GM23338 (cell line): Measurements from ENCODE around the gene PYM1. TPM values are rescaled to one million over a fixed set of nuclear protein-coding genes. Genes with fewer than 3 reads are reported as not detected.

Source experiments
- ATAC-seq: fragments of 200-7000 bp; cut with Tn5 transposase; 3 replicates; pipeline ENCODE4 v1.9.1; 2020
- DNase-seq: peaks from one replicate; pipeline ENCODE4 v3.0.0-alpha.2; 2015; ENCODE audit warnings: low spot score
- H2AFZ ChIP-seq: fragments of 200-600 bp; sonication (generic); 2 replicates; pipeline ENCODE4 v1.8.0; 2016; ENCODE audit warnings: antibody characterized with exemption, mild to moderate bottlenecking, moderate library complexity
- H3F3A ChIP-seq: fragments of 200-600 bp; sonication (generic); replicated peaks from 2 replicates; pipeline ENCODE4 v1.8.0; 2017; ENCODE audit warnings: antibody characterized with exemption, mixed run types, low read depth
- H3K27ac ChIP-seq: fragments of 200-600 bp; sonication (generic); 2 replicates; pipeline ENCODE4 v1.6.1; 2016; ENCODE audit warnings: low read depth
- H3K27me3 ChIP-seq: fragments of 200-600 bp; sonication (generic); 2 replicates; pipeline ENCODE4 v1.8.0; 2016; ENCODE audit warnings: mild to moderate bottlenecking, mixed run types, moderate library complexity; ENCODE audit not compliant: insufficient read depth
- H3K36me3 ChIP-seq: fragments of 200-600 bp; sonication (generic); 2 replicates; pipeline ENCODE4 v1.8.0; 2016; ENCODE audit warnings: mild to moderate bottlenecking; ENCODE audit not compliant: insufficient read depth
- H3K4me1 ChIP-seq: fragments of 200-600 bp; sonication (generic); 2 replicates; pipeline ENCODE4 v1.8.0; 2016; ENCODE audit warnings: mild to moderate bottlenecking, moderate library complexity; ENCODE audit not compliant: insufficient read depth
- H3K4me2 ChIP-seq: fragments of 200-600 bp; sonication (generic); 2 replicates; pipeline ENCODE4 v1.7.1; 2017; ENCODE audit warnings: mixed run types
- H3K4me3 ChIP-seq: fragments of 200-600 bp; sonication (generic); 2 replicates; pipeline ENCODE4 v1.6.1; 2016; ENCODE audit warnings: mixed run types
- H3K79me2 ChIP-seq: fragments of 200-600 bp; sonication (generic); replicated peaks from 2 replicates; pipeline ENCODE4 v1.8.0; 2017; ENCODE audit warnings: mild to moderate bottlenecking; ENCODE audit not compliant: insufficient read depth
- H3K9me2 ChIP-seq: fragments of 200-600 bp; sonication (generic); 2 replicates; pipeline ENCODE4 v1.8.0; 2017; ENCODE audit not compliant: insufficient read depth
- H4K20me1 ChIP-seq: fragments of 200-600 bp; sonication (generic); replicated peaks from 2 replicates; pipeline ENCODE4 v1.8.0; 2017; ENCODE audit warnings: mild to moderate bottlenecking; ENCODE audit not compliant: insufficient read depth
- H3K27ac Mint-ChIP-seq: 2 replicates; pipeline ENCODE4 v1.8.0; 2020; ENCODE audit warnings: inconsistent platforms, mild to moderate bottlenecking, moderate library complexity, mixed read lengths
- H3K27me3 Mint-ChIP-seq: 3 replicates; pipeline ENCODE4 v1.8.0; 2022; ENCODE audit warnings: low read depth, mild to moderate bottlenecking, moderate library complexity, mixed read lengths, inconsistent platforms; ENCODE audit not compliant: insufficient read depth, poor library complexity
- H3K36me3 Mint-ChIP-seq: 3 replicates; pipeline ENCODE4 v1.8.0; 2021; ENCODE audit warnings: low read depth, mild to moderate bottlenecking, inconsistent platforms, moderate library complexity, mixed read lengths
- H3K4me1 Mint-ChIP-seq: 3 replicates; pipeline ENCODE4 v1.8.0; 2020; ENCODE audit warnings: mild to moderate bottlenecking, inconsistent platforms, mixed read lengths
- H3K4me3 Mint-ChIP-seq: 3 replicates; pipeline ENCODE4 v1.8.0; 2021; ENCODE audit warnings: moderate library complexity, mild to moderate bottlenecking, inconsistent platforms, mixed read lengths
- H3K9me3 Mint-ChIP-seq: 3 replicates; pipeline ENCODE4 v1.8.0; 2020; ENCODE audit warnings: moderate library complexity, mild to moderate bottlenecking, inconsistent platforms, mixed read lengths
- CREB1 ChIP-seq: fragments of 250-450 bp; sonication (Bioruptor Pico); IDR thresholded peaks from 2 replicates; pipeline ENCODE4 v1.5.0; 2020; ENCODE audit warnings: low read depth, mild to moderate bottlenecking, moderate library complexity
- EZH2phosphoT487 ChIP-seq: fragments of 200-600 bp; sonication (generic); IDR thresholded peaks from one replicate; pipeline ENCODE4 v1.8.1; 2018; ENCODE audit warnings: antibody characterized with exemption; ENCODE audit not compliant: unreplicated experiment
- POLR2AphosphoS5 ChIP-seq: IDR thresholded peaks from 2 replicates; pipeline ENCODE4 v1.6.1; 2016; ENCODE audit warnings: antibody characterized with exemption, low read depth
- STAT1 ChIP-seq: IDR thresholded peaks from one replicate; pipeline ENCODE4 v1.6.1; 2016; ENCODE audit warnings: antibody characterized with exemption; ENCODE audit not compliant: unreplicated experiment
- ZNF114 ChIP-seq: fragments of 250-450 bp; sonication (Bioruptor Pico); IDR thresholded peaks from 2 replicates; pipeline ENCODE4 v1.5.0; 2020; ENCODE audit warnings: mild to moderate bottlenecking, moderate library complexity
- ZNF331 ChIP-seq: fragments of 250-450 bp; sonication (Bioruptor Pico); IDR thresholded peaks from 2 replicates; pipeline ENCODE4 v1.5.0; 2020; ENCODE audit warnings: low read depth, mild to moderate bottlenecking, moderate library complexity
- polyA plus RNA-seq: library from polyadenylated mRNA; unstranded; fragments of >200 nt; fragmentation: Nextera tagmentation; extraction: Ambion mirVana; gene quantifications from 2 replicates; pipeline ENCODE4 v1.2.1, GENCODE V29; 2016
- total RNA-seq: library from RNA; depleted of rRNA; stranded (reverse); fragments of >200 nt; shearing (Covaris generic); gene quantifications from 2 replicates; pipeline ENCODE4 v1.2.3, GENCODE V29; 2014
- TF ChIP-seq, protein P1 (sequence below): fragments of 250-450 bp; sonication (Bioruptor Pico); IDR thresholded peaks from 2 replicates; pipeline ENCODE4 v1.5.0; 2020; ENCODE audit warnings: mild to moderate bottlenecking, moderate library complexity
- TF ChIP-seq, protein P2 (sequence below): IDR thresholded peaks from one replicate; pipeline ENCODE4 v1.6.1; 2018; ENCODE audit warnings: antibody characterized with exemption; ENCODE audit not compliant: unreplicated experiment
- TF ChIP-seq, protein P3 (sequence below): IDR thresholded peaks from 2 replicates; pipeline ENCODE4 v1.6.1; 2016; ENCODE audit warnings: antibody characterized with exemption
- TF ChIP-seq, protein P4 (sequence below), 2 experiments: fragments of 200-600 bp in 1 of 2; sonication (generic) in 1 of 2; conservative IDR thresholded peaks; 2 replicates each; pipeline versions ENCODE4 v1.5.1 to v1.6.1; 2016 to 2017; ENCODE audit warnings: antibody characterized with exemption in 2 of 2, low read depth in 2 of 2, mild to moderate bottlenecking in 2 of 2, moderate library complexity in 1 of 2

The PYM1 gene
- total and polyA plus RNA-seq, 2 experiments from 2014 or later, result 70.2 to 150 TPM

GRCh38 chr12:55862286-55862685, 65.4 kb downstream of the PYM1 start:
- Histone ChIP-seq H3K79me2 (no peaks in the 10 kb centered on the region), H3F3A (no peaks in the 10 kb centered on the region), H3K36me3 (no peaks in the 10 kb centered on the region), H2AFZ (no peak overlapping the region), H3K4me3 (no peak overlapping the region), H3K4me2 (no peak overlapping the region), H3K27ac (no peak overlapping the region), H3K4me1 (no peaks in the 10 kb centered on the region), H4K20me1 (no peaks in the 10 kb centered on the region), H3K9me2 (no peaks in the 10 kb centered on the region), H3K27me3 (no peaks in the 10 kb centered on the region)
- ATAC-seq (no peak), DNase-seq (no peak)
- Mint-ChIP-seq H3K27ac (no peak overlapping the region), H3K27me3 (no peaks in the 10 kb centered on the region), H3K36me3 (0 out of 3 replicates have a peak, but pooled peaks cover 3% of the 10 kb centered on the region), H3K4me1 (no peaks in the 10 kb centered on the region), H3K9me3 (peaks cover 9% of the 10 kb centered on the region; the same call in 2 of the 3 replicates), H3K4me3 (no peak overlapping the region)
- TF ChIP-seq ZNF114 (CRISPR knock-in tag) (no peak), EZH2phosphoT487 (no peak), STAT1 (no peak), POLR2AphosphoS5 (no peak), CREB1 (CRISPR knock-in tag) (no peak)
- TF ChIP-seq, protein P1, sequence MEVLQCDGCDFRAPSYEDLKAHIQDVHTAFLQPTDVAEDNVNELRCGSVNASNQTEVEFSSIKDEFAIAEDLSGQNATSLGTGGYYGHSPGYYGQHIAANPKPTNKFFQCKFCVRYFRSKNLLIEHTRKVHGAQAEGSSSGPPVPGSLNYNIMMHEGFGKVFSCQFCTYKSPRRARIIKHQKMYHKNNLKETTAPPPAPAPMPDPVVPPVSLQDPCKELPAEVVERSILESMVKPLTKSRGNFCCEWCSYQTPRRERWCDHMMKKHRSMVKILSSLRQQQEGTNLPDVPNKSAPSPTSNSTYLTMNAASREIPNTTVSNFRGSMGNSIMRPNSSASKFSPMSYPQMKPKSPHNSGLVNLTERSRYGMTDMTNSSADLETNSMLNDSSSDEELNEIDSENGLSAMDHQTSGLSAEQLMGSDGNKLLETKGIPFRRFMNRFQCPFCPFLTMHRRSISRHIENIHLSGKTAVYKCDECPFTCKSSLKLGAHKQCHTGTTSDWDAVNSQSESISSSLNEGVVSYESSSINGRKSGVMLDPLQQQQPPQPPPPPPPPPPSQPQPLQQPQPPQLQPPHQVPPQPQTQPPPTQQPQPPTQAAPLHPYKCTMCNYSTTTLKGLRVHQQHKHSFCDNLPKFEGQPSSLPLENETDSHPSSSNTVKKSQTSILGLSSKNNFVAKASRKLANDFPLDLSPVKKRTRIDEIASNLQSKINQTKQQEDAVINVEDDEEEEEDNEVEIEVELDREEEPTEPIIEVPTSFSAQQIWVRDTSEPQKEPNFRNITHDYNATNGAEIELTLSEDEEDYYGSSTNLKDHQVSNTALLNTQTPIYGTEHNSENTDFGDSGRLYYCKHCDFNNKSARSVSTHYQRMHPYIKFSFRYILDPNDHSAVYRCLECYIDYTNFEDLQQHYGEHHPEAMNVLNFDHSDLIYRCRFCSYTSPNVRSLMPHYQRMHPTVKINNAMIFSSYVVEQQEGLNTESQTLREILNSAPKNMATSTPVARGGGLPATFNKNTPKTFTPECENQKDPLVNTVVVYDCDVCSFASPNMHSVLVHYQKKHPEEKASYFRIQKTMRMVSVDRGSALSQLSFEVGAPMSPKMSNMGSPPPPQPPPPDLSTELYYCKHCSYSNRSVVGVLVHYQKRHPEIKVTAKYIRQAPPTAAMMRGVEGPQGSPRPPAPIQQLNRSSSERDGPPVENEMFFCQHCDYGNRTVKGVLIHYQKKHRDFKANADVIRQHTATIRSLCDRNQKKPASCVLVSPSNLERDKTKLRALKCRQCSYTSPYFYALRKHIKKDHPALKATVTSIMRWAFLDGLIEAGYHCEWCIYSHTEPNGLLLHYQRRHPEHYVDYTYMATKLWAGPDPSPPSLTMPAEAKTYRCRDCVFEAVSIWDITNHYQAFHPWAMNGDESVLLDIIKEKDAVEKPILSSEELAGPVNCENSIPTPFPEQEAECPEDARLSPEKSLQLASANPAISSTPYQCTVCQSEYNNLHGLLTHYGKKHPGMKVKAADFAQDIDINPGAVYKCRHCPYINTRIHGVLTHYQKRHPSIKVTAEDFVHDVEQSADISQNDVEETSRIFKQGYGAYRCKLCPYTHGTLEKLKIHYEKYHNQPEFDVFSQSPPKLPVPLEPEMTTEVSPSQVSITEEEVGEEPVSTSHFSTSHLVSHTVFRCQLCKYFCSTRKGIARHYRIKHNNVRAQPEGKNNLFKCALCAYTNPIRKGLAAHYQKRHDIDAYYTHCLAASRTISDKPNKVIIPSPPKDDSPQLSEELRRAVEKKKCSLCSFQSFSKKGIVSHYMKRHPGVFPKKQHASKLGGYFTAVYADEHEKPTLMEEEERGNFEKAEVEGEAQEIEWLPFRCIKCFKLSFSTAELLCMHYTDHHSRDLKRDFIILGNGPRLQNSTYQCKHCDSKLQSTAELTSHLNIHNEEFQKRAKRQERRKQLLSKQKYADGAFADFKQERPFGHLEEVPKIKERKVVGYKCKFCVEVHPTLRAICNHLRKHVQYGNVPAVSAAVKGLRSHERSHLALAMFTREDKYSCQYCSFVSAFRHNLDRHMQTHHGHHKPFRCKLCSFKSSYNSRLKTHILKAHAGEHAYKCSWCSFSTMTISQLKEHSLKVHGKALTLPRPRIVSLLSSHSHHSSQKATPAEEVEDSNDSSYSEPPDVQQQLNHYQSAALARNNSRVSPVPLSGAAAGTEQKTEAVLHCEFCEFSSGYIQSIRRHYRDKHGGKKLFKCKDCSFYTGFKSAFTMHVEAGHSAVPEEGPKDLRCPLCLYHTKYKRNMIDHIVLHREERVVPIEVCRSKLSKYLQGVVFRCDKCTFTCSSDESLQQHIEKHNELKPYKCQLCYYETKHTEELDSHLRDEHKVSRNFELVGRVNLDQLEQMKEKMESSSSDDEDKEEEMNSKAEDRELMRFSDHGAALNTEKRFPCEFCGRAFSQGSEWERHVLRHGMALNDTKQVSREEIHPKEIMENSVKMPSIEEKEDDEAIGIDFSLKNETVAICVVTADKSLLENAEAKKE (CRISPR knock-in tag), result no peak

GRCh38 chr12:55861871-55862270, 65.8 kb downstream of the PYM1 start:
- Histone ChIP-seq H3K4me3 (no peak overlapping the region), H3K9me2 (no peaks in the 10 kb centered on the region), H3K36me3 (no peaks in the 10 kb centered on the region), H3K4me2 (no peak overlapping the region), H3F3A (no peaks in the 10 kb centered on the region), H3K4me1 (no peaks in the 10 kb centered on the region), H4K20me1 (no peaks in the 10 kb centered on the region), H3K27ac (no peak overlapping the region), H3K27me3 (no peaks in the 10 kb centered on the region), H2AFZ (no peak overlapping the region), H3K79me2 (no peaks in the 10 kb centered on the region)
- no peak for DNase-seq
- H3K4me3 Mint-ChIP-seq, result no peak overlapping the region
- H3K9me3 Mint-ChIP-seq, result peaks cover 9% of the 10 kb centered on the region; the same call in 2 of the 3 replicates
- no peak overlapping the region for H3K27ac Mint-ChIP-seq
- no peak for ATAC-seq
- H3K36me3 Mint-ChIP-seq, result 0 out of 3 replicates have a peak, but pooled peaks cover 3% of the 10 kb centered on the region
- H3K4me1 Mint-ChIP-seq, result no peaks in the 10 kb centered on the region
- H3K27me3 Mint-ChIP-seq, result no peaks in the 10 kb centered on the region
- TF ChIP-seq, protein P2, sequence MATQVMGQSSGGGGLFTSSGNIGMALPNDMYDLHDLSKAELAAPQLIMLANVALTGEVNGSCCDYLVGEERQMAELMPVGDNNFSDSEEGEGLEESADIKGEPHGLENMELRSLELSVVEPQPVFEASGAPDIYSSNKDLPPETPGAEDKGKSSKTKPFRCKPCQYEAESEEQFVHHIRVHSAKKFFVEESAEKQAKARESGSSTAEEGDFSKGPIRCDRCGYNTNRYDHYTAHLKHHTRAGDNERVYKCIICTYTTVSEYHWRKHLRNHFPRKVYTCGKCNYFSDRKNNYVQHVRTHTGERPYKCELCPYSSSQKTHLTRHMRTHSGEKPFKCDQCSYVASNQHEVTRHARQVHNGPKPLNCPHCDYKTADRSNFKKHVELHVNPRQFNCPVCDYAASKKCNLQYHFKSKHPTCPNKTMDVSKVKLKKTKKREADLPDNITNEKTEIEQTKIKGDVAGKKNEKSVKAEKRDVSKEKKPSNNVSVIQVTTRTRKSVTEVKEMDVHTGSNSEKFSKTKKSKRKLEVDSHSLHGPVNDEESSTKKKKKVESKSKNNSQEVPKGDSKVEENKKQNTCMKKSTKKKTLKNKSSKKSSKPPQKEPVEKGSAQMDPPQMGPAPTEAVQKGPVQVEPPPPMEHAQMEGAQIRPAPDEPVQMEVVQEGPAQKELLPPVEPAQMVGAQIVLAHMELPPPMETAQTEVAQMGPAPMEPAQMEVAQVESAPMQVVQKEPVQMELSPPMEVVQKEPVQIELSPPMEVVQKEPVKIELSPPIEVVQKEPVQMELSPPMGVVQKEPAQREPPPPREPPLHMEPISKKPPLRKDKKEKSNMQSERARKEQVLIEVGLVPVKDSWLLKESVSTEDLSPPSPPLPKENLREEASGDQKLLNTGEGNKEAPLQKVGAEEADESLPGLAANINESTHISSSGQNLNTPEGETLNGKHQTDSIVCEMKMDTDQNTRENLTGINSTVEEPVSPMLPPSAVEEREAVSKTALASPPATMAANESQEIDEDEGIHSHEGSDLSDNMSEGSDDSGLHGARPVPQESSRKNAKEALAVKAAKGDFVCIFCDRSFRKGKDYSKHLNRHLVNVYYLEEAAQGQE, result no peak
- TF ChIP-seq ZNF331 (CRISPR knock-in tag), result no peak
- TF ChIP-seq, protein P3, sequence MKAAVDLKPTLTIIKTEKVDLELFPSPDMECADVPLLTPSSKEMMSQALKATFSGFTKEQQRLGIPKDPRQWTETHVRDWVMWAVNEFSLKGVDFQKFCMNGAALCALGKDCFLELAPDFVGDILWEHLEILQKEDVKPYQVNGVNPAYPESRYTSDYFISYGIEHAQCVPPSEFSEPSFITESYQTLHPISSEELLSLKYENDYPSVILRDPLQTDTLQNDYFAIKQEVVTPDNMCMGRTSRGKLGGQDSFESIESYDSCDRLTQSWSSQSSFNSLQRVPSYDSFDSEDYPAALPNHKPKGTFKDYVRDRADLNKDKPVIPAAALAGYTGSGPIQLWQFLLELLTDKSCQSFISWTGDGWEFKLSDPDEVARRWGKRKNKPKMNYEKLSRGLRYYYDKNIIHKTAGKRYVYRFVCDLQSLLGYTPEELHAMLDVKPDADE, result no peak
- TF ChIP-seq, protein P4, sequence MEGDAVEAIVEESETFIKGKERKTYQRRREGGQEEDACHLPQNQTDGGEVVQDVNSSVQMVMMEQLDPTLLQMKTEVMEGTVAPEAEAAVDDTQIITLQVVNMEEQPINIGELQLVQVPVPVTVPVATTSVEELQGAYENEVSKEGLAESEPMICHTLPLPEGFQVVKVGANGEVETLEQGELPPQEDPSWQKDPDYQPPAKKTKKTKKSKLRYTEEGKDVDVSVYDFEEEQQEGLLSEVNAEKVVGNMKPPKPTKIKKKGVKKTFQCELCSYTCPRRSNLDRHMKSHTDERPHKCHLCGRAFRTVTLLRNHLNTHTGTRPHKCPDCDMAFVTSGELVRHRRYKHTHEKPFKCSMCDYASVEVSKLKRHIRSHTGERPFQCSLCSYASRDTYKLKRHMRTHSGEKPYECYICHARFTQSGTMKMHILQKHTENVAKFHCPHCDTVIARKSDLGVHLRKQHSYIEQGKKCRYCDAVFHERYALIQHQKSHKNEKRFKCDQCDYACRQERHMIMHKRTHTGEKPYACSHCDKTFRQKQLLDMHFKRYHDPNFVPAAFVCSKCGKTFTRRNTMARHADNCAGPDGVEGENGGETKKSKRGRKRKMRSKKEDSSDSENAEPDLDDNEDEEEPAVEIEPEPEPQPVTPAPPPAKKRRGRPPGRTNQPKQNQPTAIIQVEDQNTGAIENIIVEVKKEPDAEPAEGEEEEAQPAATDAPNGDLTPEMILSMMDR (conservative IDR thresholded peaks at IDR 0.05; ENCODE audit: low read depth in 2 of 2), result no peak
